NCI-H187 treated with DMSO at 0.1 percent for 48 hours (cell line): ENCODE measurements around the gene ST14.
"Not testable (repeated sequence)": the region's sequence is repeated elsewhere in the genome, so short reads cannot be mapped to it uniquely, and the experiment has no call there.

Source experiments
- DNase-seq: peaks from one replicate; lab custom pipeline; 2025; lab: John Stamatoyannopoulos, UW

The ST14 gene

DNA sequence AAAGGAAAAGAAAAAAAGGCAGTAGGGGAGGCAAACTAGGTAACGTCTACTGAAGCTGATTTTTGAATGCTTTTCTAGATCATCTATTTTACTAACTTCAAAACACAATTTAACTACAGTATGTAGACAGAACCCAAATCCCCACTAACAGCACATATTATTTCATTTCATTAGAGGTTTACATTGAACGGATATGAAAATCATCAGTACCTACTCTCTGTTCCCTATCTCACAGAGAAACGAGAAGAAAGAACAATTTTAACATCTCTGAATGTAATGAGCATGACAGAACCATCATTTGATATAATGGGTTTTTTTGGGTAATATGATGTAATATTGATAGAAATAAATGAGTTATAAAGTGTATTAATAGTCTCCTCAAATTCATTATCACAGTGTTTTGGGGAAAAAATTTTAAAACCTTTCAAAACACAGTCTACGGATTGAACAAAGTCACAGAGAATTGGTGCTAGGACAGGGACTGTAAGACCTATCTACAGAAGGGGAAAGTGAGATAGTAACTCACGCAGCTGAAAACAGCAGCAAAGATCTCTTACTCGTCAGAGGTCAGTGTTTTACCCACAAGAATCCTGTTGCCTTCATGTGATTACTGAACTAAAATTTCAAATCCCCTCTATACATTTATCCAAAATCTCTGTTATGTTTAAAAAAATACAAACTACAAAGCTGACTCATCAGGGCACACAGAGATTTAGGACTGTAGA is 77.9 kb downstream of the ST14 start:
- no peak for DNase-seq

DNA sequence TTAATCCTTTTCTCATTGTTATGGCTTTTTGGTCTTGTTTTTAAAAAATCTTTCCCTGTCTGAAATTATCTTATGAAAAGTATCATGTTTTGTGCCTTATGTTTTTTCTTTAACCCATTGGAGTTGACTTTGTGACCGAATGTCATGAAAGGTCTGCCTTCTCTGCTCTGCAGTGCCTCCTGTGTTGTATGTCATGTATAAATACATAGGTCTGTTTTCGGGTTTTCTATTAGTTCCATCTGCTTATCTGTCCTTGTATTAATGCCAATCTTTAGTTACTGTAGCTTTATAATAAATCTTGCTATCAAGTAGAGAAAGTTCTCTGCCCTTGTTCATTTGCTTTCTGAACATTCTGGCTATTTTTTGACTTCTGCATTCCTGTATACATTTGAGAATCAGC is 82.1 kb downstream of the ST14 start:
- no peak for DNase-seq

DNA sequence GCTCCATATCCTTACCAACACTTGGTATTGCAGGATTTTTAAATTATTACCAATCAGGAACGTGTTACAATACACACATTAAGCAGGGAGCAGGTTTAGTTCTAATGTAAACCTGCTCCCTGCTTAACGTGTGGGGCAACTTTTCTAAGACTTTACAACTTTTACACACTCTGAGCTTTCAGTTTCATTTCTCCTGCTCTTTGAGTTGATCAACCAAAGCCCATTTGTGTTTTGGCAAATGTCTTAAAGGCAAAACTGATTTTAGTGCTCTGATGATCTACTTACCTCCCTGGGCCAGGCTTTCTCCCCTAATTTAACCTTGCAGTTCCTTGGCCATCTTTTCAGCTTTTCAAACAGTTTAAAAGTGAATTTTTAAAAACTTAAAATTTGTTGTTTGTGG is 84.2 kb downstream of the ST14 start:
- no peak for DNase-seq

DNA sequence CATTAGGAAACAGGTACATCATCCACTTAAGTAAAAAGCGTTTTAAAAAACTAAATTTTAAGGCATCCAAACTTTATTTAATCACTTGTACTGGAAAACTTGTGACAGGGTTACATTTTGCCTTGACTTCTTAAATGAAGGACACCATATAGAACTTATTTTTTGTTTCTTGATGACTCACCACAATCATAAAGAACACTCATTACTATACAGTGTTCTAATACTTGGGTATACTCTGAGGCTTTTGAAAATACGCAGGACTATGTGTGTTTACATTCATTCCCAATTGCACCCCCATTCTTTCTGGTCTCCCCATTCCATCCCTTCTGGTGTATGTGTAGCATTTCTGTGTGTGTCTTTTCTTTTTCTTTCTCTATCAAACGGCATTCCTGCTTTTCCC is 85.3 kb downstream of the ST14 start:
- no peak for DNase-seq

DNA sequence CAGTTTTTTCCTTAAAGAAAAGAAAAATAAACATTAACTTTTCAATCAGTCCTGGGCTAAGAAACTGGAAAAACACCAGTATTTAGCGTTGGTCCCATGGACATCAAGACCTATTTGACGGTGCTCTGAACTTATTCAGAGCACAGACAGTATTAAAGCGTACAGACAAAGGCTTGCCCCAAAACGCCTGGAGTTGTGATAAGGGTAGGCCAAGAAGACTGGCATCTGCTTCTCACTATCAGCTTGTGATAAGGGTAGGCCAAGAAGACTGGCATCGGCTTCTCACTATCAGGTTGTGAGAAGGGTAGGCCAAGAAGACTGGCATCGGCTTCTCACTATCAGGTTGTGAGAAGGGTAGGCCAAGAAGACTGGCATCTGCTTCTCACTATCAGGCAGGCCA is 85.8 kb downstream of the ST14 start:
- not testable (repeated sequence) for DNase-seq

DNA sequence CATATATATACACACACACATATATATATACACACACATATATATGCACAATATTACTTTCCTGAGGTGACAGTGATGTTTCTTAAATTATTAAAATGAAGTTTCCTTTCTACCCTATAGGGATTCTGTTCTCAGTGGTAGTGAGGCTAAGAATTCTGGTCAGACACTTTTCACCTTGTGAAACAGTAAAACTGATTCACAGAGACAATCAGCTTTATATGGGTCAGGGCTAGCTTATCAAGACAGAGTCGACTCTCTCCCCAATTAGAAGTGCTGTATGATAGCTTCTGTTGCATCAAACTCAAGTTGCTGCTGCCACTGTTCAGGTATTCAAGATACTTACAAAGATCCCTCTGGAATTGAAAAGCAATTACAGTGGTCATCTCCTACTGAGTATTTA is 86.7 kb downstream of the ST14 start:
- no peak for DNase-seq

DNA sequence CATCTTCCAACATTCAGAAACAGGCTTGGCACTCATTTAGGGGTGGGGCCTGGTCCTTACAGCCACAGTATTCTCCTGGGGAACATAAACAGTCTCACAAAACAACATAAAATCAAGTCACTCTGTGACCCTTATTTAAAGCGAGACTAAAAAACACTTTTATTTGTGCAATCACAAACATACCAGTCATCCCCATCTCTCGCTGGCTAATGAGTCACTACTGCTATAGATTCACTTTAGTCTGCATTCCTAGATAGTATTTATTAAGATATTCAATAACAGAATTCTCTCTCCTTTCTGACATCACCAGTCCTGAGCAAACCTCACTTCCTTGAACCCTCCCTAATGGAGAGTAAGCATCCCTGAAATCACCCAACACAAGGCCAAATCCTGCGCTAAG is 87.2 kb downstream of the ST14 start:
- no peak for DNase-seq

DNA sequence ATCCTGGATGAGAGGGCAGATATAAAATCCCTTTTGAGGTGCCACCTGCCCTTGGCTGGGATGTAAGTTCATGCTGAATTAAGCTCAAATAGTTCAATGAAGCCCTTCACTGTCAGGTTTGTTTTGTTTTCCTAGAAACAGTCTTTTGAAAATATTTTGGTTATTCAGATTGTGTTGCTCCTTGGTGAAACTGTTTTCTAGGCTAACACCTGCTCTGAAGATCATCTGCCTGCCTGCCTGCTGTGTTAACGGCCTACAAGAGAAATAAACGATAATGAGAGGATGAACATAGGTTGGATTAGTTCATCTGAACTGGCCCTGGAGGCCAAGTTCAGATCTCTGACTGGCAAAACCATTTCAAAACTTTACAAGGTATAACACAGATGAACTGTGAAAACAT is 87.7 kb downstream of the ST14 start:
- DNase-seq = no peak

DNA sequence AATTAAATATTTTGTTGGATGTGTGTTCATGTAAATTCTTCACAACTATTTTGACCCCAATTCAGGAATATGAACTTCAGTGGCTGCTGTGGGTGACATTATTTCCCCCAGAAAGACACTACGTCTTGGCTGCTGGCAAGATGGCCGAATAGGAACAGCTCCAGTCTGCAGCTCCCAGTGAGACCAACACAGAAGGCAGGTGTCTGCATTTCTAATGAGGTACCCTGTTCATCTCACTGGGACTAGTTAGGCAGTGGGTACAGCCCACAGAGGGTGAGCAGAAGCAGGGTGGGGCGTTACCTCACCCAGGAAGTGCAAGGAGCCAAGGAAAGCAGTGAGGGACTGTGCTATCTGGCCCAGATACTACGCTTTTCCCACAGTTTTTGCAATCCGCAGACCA is 89.8 kb downstream of the ST14 start:
- no peak for DNase-seq

DNA sequence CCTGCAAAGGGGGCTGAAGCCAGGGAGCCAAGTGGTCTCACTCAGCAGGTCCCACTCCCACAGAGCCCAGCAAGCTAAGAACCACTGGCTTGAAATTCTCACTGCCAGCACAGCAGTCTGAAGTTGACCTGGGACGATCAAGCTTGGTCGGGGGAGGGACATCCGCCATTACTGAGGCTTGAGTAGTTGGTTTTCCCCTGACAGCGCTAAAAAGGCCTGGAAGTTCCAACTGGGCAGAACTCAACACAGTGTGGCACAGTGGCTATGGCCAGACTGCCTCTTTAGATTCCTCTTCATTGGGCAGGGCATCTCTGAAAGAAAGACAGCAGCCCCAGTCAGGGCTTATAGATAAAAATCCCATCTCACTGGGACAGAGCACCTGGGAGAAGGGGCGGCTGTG is 90.3 kb downstream of the ST14 start:
- DNase-seq = not testable (repeated sequence)

DNA sequence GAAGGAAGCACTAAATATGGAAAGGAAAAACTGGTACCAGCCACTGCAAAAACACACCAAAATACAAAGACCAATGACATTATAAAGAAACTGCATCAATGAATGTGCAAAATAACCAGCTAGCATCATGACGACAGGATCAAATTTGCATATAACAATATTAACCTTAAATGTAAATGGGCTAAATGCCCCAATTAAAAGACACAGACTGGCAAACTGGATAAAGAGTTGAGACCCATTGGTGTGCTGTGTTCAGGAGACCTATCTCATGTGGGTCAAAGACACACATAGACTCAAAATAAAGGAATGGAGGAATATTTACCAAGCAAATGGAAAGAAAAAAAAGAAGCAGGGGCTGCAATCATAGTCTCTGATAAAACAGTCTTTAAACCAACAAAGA is 92.2 kb downstream of the ST14 start:
- not testable (repeated sequence) for DNase-seq
